Sigmoid colon (tissue), 7 donors: ENCODE data around the gene GRM8. TPM values are rescaled to one million over a fixed set of nuclear protein-coding genes. Genes with fewer than 3 reads are reported as not detected.

ENCODE experiments used
- DNase-seq: peaks from one replicate; pipeline ENCODE4 v3.0.0-alpha.2; 2019
- H3K27ac ChIP-seq, 4 donors: fragments of 200-600 bp; sonication (generic); one replicate each; pipeline ENCODE4 v1.5.1; 2016 to 2019; ENCODE audit warnings: mild to moderate bottlenecking in 1 of 4
- H3K27me3 ChIP-seq, 3 donors: fragments of 200-600 bp; sonication (generic); one replicate each; pipeline ENCODE4 v1.5.1; 2019; ENCODE audit warnings: mild to moderate bottlenecking in 1 of 3
- H3K36me3 ChIP-seq, 4 donors: fragments of 200-600 bp; sonication (generic); one replicate each; pipeline ENCODE4 v1.5.1; 2016 to 2019
- H3K4me1 ChIP-seq, 4 donors: fragments of 200-600 bp; sonication (generic); one replicate each; pipeline ENCODE4 v1.5.1; 2017 to 2019
- H3K4me3 ChIP-seq, 4 donors: fragments of 200-600 bp; sonication (generic); one replicate each; pipeline ENCODE4 v1.5.1; 2017 to 2019; ENCODE audit warnings: mild to moderate bottlenecking in 2 of 4, moderate library complexity in 1 of 4
- H3K9me3 ChIP-seq, 4 donors: fragments of 200-600 bp in 3 of 4; sonication (generic) in 3 of 4; one replicate each; pipeline versions ENCODE4 v1.5.1 to v1.6.1; 2013 to 2019
- CTCF ChIP-seq, 4 experiments: fragments of 450-650 bp in 3 of 4; fragments of 200-600 bp in 1 of 4; IDR thresholded peaks; one replicate each; pipeline ENCODE4 v1.5.1; 2016 to 2019; ENCODE audit warnings: antibody characterized with exemption in 4 of 4, mild to moderate bottlenecking in 3 of 4, moderate library complexity in 2 of 4
- EP300 ChIP-seq, 4 donors: sonication (generic); formaldehyde crosslinking; IDR thresholded peaks; one replicate each; pipeline ENCODE4 v1.6.1; 2017; ENCODE audit warnings: antibody characterized with exemption in 4 of 4
- POLR2A ChIP-seq, 2 donors: fragments of 450-650 bp; IDR thresholded peaks; one replicate each; pipeline ENCODE4 v1.6.1; 2016; ENCODE audit warnings: antibody characterized with exemption in 2 of 2, mild to moderate bottlenecking in 2 of 2, moderate library complexity in 2 of 2
- POLR2AphosphoS5 ChIP-seq, 4 donors: sonication (generic); formaldehyde crosslinking; IDR thresholded peaks; one replicate each; pipeline ENCODE4 v1.6.1; 2017; ENCODE audit warnings: antibody characterized with exemption in 4 of 4
- WGBS, 2 donors: extraction: QIAGEN DNeasy Blood & Tissue Kit; methylation state at CpG; one replicate each; pipeline ENCODE4 v1.1.7; 2013; 5-methylcytosine and 5-hydroxymethylcytosine counted together
- intact Hi-C: fragments of 100-400 bp; cut with DNase I; formaldehyde crosslinking; loops from one replicate; pipeline ENCODE4 v1.15.1; 2023
- polyA plus RNA-seq, 3 donors: library from polyadenylated mRNA; stranded (reverse); fragments of 200-250 nt; gene quantifications; one replicate each; pipeline ENCODE4 v1.2.3, GENCODE V29; 2013
- total RNA-seq, 4 donors: library from RNA; depleted of rRNA; stranded (reverse); fragments of >200 nt; gene quantifications; one replicate each; pipeline ENCODE4 v1.1.0, GENCODE V29; 2016
- donor health status: healthy with polysubstance abuse.
- donor health status: Bipolar disorder and iron deficiency.
- donor health status: healthy.

The GRM8 gene
- total and polyA plus RNA-seq, 7 donors = 0.27 to 1.9 (median 0.55) TPM; not detected in 4

GRCh38 chr7:126570845-126571244, 681.9 kb downstream of the GRM8 start:
- Histone ChIP-seq H3K27me3 (no peaks in the 10 kb centered on the region), H3K27ac (no peak overlapping the region), H3K36me3 (no peaks in the 10 kb centered on the region), H3K9me3 (no peaks in the 10 kb centered on the region), H3K4me1 (peaks cover 0 to 14% (median 9%) of the 10 kb centered on the region in 4 donors), H3K4me3 (no peak overlapping the region)
- no peak for DNase-seq
- whole genome bisulfite sequencing, 2 donors = 96 to 98% methylated on average over 1 of the region's 1 CpG
- intact Hi-C loops = no loop called here
- TF ChIP-seq CTCF (IDR thresholded peaks at IDR 0.05) = no peak
- no peak for TF ChIP-seq POLR2A (IDR thresholded peaks at IDR 0.05)
- TF ChIP-seq POLR2AphosphoS5 (IDR thresholded peaks at IDR 0.05) = no peak
- TF ChIP-seq EP300 (IDR thresholded peaks at IDR 0.05) = no peak

GRCh38 chr7:126569402-126569801, 683.3 kb downstream of the GRM8 start:
- Histone ChIP-seq H3K4me3 (no peak overlapping the region), H3K27ac (no peak overlapping the region), H3K9me3 (no peaks in the 10 kb centered on the region), H3K27me3 (no peaks in the 10 kb centered on the region), H3K36me3 (no peaks in the 10 kb centered on the region), H3K4me1 (peaks cover 0 to 6% (median 2%) of the 10 kb centered on the region in 4 donors)
- 34 to 60% methylated on average over 3 of the region's 3 CpGs for WGBS, 2 donors
- no peak for DNase-seq
- intact Hi-C loops = no loop called here
- TF ChIP-seq POLR2AphosphoS5 (IDR thresholded peaks at IDR 0.05) = no peak
- TF ChIP-seq POLR2A (IDR thresholded peaks at IDR 0.05) = no peak
- no peak for TF ChIP-seq CTCF (IDR thresholded peaks at IDR 0.05)
- no peak for TF ChIP-seq EP300 (IDR thresholded peaks at IDR 0.05)

GRCh38 chr7:126557271-126557670, 695.5 kb downstream of the GRM8 start:
- Histone ChIP-seq H3K27ac (no peak overlapping the region), H3K27me3 (no peaks in the 10 kb centered on the region), H3K9me3 (no peaks in the 10 kb centered on the region), H3K4me1 (no peaks in the 10 kb centered on the region), H3K4me3 (no peak overlapping the region), H3K36me3 (no peaks in the 10 kb centered on the region)
- DNase-seq = no peak
- TF ChIP-seq POLR2AphosphoS5 (IDR thresholded peaks at IDR 0.05) = no peak
- no peak for TF ChIP-seq EP300 (IDR thresholded peaks at IDR 0.05)
- TF ChIP-seq POLR2A (IDR thresholded peaks at IDR 0.05) = no peak
- TF ChIP-seq CTCF (IDR thresholded peaks at IDR 0.05) = no peak
- WGBS, 2 donors = 72 to 79% methylated on average over 4 of the region's 4 CpGs
- intact Hi-C loops = no loop called here

- intact Hi-C loops = no loop called here
- no peak for TF ChIP-seq POLR2A (IDR thresholded peaks at IDR 0.05)
- no peak for TF ChIP-seq POLR2AphosphoS5 (IDR thresholded peaks at IDR 0.05)
- no peak for TF ChIP-seq EP300 (IDR thresholded peaks at IDR 0.05)
- TF ChIP-seq CTCF (IDR thresholded peaks at IDR 0.05) = no peak
- Histone ChIP-seq H3K9me3 (no peaks in the 10 kb centered on the region), H3K4me1 (no peaks in the 10 kb centered on the region), H3K4me3 (no peak overlapping the region), H3K27ac (no peak overlapping the region), H3K36me3 (no peaks in the 10 kb centered on the region), H3K27me3 (no peaks in the 10 kb centered on the region)
- WGBS, 2 donors = 88% methylated on average over 5 of the region's 5 CpGs
- DNase-seq = no peak
Measured at GRCh38 chr7:126541406-126541805, 711.3 kb downstream of the GRM8 start.

GRCh38 chr7:126535176-126535575, 717.6 kb downstream of the GRM8 start:
- Histone ChIP-seq H3K4me3 (no peak overlapping the region), H3K9me3 (no peaks in the 10 kb centered on the region), H3K36me3 (no peaks in the 10 kb centered on the region), H3K27me3 (no peaks in the 10 kb centered on the region), H3K4me1 (no peaks in the 10 kb centered on the region), H3K27ac (no peak overlapping the region)
- no peak for DNase-seq
- intact Hi-C loops = no loop called here
- WGBS, 2 donors = 77 to 79% methylated on average over 5 of the region's 5 CpGs
- TF ChIP-seq EP300 (IDR thresholded peaks at IDR 0.05) = no peak
- no peak for TF ChIP-seq CTCF (IDR thresholded peaks at IDR 0.05)
- TF ChIP-seq POLR2AphosphoS5 (IDR thresholded peaks at IDR 0.05) = no peak
